Stimulated activated CD8-positive, alpha-beta memory T cell treated with anti-CD3 and anti-CD28 coated beads, Interleukin-15, amount 100 ng/mL, for 48 hours (primary cell): ENCODE data around the gene NBEAL2.

ENCODE experiments used
- DNase-seq, 2 donors: peaks; one replicate each; pipeline ENCODE4 v3.0.0-alpha.2; 2020; ENCODE audit warnings: low read depth in 2 of 2

NBEAL2 gene, protein sequence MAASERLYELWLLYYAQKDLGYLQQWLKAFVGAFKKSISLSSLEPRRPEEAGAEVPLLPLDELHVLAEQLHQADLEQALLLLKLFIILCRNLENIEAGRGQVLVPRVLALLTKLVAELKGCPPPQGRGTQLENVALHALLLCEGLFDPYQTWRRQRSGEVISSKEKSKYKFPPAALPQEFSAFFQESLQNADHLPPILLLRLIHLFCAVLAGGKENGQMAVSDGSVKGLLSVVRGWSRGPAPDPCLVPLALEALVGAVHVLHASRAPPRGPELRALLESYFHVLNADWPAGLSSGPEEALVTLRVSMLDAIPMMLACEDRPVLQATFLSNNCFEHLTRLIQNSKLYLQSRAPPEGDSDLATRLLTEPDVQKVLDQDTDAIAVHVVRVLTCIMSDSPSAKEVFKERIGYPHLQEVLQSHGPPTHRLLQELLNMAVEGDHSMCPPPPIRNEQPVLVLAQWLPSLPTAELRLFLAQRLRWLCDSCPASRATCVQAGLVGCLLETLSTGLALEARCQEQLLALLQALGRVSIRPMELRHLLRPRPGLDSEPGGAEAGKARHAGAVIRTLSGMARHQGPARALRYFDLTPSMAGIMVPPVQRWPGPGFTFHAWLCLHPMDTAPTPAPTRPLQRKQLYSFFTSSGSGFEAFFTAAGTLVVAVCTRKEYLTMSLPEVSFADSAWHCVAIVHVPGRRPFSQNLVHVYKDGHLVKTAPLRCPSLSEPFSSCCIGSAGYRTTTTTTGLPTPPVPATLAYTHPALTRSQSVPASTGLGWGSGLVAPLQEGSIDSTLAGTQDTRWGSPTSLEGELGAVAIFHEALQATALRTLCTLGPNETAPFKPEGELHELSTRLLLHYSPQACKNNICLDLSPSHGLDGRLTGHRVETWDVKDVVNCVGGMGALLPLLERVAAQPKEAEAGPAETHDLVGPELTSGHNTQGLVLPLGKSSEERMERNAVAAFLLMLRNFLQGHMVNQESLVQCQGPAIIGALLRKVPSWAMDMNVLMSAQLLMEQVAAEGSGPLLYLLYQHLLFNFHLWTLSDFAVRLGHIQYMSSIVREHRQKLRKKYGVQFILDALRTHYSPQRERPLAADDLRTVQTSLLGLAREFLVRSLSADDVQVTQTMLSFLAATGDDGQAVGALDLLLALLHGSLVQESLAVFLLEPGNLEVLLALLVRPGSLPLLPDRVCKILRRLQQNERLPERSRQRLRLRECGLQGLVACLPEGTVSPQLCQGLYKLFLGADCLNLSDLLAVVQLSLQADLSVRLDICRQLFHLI (N-terminal part only)

GRCh38 chr3:46978985-46979944 lies at the start of gene NBEAL2:
TSS of gene NBEAL2 (plus strand) at chr3:46979666. CDS start at chr3:46979862, 196 bp downstream.
- peak; percentile 96 for DNase-seq

DNA sequence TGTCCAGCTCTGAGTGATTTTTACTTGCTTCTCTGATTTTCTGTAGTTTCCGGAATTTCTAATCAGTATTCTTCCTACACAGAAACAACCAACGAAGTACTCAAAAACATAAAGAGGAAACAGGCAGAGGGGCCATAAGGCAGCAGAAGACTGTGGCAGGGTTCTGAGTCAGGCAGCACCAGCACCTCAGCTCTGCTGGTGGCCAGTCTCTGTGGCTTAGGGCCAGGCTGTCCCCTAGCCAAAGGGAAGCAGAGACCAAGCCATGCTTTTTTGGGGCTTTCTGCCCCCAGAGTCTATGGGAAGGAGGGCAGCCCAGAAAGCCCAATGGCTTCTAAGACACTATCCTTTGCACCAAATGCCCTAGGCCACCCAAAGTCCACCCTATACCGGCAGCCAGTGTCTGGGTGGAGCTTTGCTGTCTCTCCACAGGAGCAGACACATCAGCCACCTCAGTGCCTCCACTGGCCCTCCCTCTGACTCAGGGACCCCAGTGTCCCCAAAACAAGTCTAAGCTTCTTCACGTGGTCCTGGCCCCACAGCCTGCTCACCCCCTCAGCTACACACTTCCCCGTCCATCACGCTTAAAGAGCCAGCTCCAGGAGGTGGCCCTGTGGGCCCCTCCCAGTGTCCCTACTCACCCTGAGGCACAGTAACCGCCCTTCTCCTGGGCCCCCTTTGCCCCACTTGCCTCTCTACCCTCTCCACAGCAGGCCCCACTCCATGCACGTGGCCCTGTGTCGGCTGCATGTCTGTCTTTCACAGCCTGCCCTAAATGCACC lies 49.1 kb upstream of the NBEAL2 start:
- DNase-seq = no peak

GRCh38 chr3:46930945-46931403 lies 48.5 kb upstream of the NBEAL2 start:
- DNase-seq = no peak

DNA sequence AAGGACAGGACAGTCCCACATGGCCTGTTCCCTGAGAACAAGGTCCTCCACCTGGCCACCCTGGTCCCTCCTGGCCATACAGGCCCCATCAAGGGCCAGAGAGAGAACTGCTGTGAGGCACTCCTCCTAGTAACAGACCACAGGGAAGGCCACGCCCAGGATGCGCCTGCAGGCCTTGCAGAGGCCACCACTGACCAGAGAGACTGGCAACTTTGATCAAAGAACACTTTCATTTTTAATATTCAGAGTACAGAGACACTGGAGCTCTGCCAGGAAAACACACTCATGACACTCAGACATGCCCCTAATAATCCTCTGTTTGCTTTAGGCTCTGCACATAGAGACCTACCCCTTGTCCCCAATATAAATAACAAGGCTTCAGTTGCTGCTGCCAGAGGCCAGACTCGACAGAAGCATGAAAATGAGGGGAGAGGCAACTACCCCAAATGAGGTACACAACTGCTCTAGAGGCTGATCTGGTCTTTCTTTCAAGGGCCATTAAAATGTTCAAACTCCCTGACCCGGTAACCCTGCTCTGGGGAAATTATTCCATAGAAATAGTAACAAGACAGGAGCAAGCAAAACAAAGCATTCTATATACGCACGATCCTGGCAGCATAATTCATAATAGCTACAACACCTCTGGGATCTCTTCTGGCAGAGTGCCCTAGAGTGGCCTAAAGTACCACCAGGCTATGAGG lies 47.7 kb upstream of the NBEAL2 start:
- DNase-seq = no peak

DNA sequence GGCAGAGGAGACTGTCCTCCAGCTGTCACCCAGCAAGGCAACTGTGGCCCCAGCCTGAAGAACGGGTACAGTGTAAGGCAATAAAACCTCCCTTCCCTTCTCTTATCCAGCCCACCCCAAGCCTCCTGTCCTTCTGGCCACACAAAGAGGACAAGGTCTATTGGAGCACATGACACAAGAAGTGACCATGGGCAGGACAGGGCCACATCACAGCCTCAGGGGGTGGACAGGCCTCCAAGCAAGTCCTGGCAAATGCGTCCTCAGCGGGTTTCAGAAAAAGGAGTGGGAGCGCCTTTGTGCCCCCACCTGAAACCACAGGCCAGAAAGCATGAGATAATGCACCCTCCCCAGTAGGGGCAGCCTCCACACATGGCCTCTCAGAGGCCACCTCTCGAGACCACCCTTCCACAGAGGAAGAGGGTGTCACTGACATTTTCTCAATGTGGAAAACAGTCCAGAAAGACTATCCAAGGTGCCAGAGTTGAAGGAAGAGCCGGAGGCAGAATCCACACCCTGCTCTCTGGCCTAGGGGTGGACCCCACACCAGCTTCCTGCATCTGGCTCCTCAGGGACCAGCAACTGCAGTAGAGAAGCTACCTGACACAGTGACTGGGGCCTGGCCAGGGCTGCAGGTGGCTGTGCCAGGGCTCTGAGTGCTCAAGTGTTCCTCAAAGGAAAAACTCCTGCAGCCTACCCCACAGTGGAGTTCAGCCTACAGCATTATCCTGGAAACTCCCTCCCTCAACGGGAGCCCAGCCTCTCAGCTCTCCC lies 46.8 kb upstream of the NBEAL2 start:
- DNase-seq = no peak

DNA sequence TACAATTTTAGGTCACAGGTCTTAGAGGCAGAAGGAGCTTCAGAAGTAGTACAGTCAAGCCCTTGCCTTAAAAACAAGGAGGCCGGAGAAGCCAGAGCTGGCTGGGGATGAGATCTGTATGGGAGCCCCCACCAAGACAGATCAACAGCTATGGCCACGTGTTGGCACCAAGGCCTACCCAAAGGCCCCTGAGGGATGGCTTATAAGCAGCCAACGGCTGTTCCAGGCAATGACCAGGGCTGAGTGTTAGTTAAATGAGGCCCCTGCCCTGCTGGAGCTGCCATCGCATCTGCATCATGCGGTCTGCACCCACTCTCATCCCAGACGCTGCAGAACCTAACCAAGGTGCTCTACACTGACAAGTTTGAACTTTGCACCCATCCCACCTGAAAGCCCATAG lies 46.2 kb upstream of the NBEAL2 start:
- DNase-seq = no peak

GRCh38 chr3:46934072-46934471 lies 45.4 kb upstream of the NBEAL2 start:
- DNase-seq = no peak

DNA sequence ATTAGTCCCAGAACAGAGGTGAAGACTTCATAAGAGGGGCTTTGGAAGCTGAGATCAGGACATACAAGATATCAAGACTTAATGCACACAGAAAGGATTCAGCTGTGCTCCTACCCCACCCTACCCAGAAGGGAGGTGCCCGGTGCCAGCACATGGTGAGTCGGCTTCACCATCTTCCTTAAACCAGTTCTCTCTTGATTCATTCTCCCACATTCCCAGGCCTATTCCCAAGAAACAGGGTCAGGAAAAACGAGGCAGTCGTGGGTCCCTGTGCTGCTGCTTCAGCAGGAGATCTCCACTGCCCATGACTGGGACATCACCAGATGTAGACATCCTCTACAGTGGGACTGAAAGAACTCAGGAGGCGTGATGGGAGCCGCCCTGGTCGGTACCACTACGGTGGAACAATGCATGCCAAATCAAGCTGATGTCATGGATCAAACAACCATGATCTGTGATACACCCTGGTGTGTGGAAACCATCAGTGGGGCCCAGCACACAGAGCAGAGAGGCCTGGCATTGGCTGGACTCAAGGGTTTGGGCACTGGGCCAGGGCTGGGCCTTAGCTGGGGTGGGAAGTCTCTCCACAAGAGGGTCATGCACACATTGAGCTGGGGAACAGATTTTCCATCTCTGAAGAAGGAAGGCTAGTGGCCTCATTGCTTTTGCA lies 44.8 kb upstream of the NBEAL2 start:
- DNase-seq = no peak

- DNase-seq = no peak
Measured at GRCh38 chr3:46935168-46935858, 44.2 kb upstream of the NBEAL2 start.

GRCh38 chr3:46935989-46936558 lies 43.4 kb upstream of the NBEAL2 start:
- DNase-seq = no peak

GRCh38 chr3:46936733-46937250 lies 42.7 kb upstream of the NBEAL2 start:
- no peak for DNase-seq

GRCh38 chr3:46938118-46938517 lies 41.3 kb upstream of the NBEAL2 start:
- no peak for DNase-seq

DNA sequence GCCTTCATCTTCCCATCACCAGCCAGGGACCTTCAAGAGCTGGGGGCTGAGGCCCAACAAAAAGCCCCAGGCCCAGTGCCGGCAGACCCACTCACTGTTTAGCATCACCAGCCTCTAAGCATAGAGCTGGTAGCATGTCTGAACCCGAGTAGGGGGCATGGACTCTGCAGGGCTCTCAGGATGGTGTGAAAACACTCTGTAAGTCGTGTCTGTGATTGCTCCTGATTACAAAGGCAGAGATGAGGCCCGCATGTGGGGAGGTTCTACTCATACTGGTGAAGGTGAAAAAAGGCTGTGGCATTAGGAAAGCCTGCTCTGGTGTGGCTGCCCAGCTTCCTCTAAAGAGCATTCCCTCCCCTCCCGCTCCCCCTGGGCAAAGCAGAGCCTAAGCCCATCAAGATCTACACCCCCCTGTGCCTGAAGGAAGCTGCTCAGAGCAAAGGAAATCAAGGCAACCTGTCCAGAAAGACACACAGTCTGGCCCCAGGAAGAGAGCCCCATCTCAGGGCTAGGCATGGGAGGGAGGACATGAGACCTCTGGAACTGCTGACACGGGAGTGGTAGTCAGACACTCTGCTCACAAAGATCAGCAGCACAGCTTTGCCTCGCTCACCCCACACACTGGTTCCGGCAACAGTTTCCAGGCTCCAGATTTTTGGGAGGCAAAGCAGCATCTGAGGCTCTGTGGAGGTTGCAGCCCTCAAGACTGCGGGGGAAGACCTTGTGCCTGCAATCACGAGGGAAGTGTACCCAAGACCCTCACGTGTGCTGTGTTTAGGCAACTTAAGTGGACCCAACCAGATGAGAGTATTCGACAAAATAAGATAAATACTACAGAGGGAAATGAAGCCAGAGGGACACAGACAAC lies 39.7 kb upstream of the NBEAL2 start:
- DNase-seq = no peak

- DNase-seq = no peak
Measured at GRCh38 chr3:46942076-46942475, 37.4 kb upstream of the NBEAL2 start.

- DNase-seq = no peak
Measured at GRCh38 chr3:46942481-46943236, 36.8 kb upstream of the NBEAL2 start.
